NB4 (cell line): ENCODE data around the gene MTHFD2L.

Source experiments
- MYC ChIP-seq: IDR thresholded peaks from 2 replicates; pipeline ENCODE4 v1.6.1; 2011; ENCODE audit warnings: low read depth, low read length
- POLR2A ChIP-seq: IDR thresholded peaks from 2 replicates; pipeline ENCODE4 v1.6.1; 2011; ENCODE audit warnings: mild to moderate bottlenecking; ENCODE audit not compliant: insufficient read length; ENCODE audit errors: extremely low read depth
- TF ChIP-seq, protein P1 (sequence below): IDR thresholded peaks from one replicate; pipeline ENCODE4 v1.5.1; 2012; ENCODE audit warnings: low read depth, low read length

DNA sequence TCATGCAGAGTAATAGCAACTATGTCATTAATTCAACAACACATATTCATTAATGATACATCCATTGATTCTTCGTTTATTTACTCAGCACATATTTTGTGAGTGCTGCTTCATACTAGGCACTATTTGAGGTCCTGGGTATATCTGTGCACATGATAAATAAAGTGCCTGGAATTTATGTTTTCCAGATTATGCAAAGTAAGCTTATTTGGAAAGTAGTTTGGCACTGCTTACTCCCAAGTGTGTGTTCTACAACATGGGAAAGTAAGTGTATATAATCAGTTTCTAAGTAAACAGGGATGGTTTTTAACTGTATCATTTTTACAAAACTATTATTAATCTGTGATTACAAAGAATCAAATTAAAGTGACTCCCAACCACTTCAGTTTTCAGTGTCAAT, 133.6 kb downstream of the MTHFD2L start:
- TF ChIP-seq, protein P1, sequence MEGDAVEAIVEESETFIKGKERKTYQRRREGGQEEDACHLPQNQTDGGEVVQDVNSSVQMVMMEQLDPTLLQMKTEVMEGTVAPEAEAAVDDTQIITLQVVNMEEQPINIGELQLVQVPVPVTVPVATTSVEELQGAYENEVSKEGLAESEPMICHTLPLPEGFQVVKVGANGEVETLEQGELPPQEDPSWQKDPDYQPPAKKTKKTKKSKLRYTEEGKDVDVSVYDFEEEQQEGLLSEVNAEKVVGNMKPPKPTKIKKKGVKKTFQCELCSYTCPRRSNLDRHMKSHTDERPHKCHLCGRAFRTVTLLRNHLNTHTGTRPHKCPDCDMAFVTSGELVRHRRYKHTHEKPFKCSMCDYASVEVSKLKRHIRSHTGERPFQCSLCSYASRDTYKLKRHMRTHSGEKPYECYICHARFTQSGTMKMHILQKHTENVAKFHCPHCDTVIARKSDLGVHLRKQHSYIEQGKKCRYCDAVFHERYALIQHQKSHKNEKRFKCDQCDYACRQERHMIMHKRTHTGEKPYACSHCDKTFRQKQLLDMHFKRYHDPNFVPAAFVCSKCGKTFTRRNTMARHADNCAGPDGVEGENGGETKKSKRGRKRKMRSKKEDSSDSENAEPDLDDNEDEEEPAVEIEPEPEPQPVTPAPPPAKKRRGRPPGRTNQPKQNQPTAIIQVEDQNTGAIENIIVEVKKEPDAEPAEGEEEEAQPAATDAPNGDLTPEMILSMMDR, result no peak
- TF ChIP-seq POLR2A (no peak), MYC (no peak)
